Activated T-helper 1 cell treated with anti-CD3 and anti-CD28 coated beads, Interleukin-12 subunit alpha, Interleukin-12 subunit beta, Interleukin-2, Interleukin-4 antibody, amounts not matched to agents 30 ng/mL and 10 ng/mL and 1 ng/mL, durations not matched to agents 14 hours and 24 hours and 36 hours (primary cell): ENCODE data around the gene CCDC186. TPM values are rescaled to one million over a fixed set of nuclear protein-coding genes. Genes with fewer than 3 reads are reported as not detected.

ENCODE experiments used
- DNase-seq: peaks from one replicate; pipeline ENCODE4 v3.0.0; 2021; ENCODE audit warnings: low spot score
- H3K27ac Mint-ChIP-seq: one replicate; pipeline ENCODE4 v1.8.0; 2021; ENCODE audit warnings: mild to moderate bottlenecking, mixed read lengths
- H3K27me3 Mint-ChIP-seq: one replicate; pipeline ENCODE4 v1.8.0; 2022; ENCODE audit warnings: mild to moderate bottlenecking, moderate library complexity, mixed read lengths; ENCODE audit not compliant: insufficient read depth
- H3K36me3 Mint-ChIP-seq: one replicate; pipeline ENCODE4 v1.8.0; 2021; ENCODE audit warnings: low read depth, mixed read lengths
- H3K4me1 Mint-ChIP-seq: one replicate; pipeline ENCODE4 v1.8.0; 2021; ENCODE audit warnings: low read depth, mixed read lengths
- H3K4me3 Mint-ChIP-seq: one replicate; pipeline ENCODE4 v1.8.0; 2021; ENCODE audit warnings: mild to moderate bottlenecking, moderate library complexity, mixed read lengths
- H3K9me3 Mint-ChIP-seq: one replicate; pipeline ENCODE4 v1.8.0; 2021; ENCODE audit warnings: mixed read lengths
- intact Hi-C: fragments of 100-400 bp; cut with micrococcal nuclease; formaldehyde crosslinking; loops from one replicate; pipeline ENCODE4 v1.15.1; 2024
- total RNA-seq: library from RNA; stranded (reverse); gene quantifications from 2 replicates; pipeline ENCODE4 v1.2.3, GENCODE V29; 2022

The CCDC186 gene
- total RNA-seq, result 12.1 and 13.0 TPM in 2 replicates

DNA sequence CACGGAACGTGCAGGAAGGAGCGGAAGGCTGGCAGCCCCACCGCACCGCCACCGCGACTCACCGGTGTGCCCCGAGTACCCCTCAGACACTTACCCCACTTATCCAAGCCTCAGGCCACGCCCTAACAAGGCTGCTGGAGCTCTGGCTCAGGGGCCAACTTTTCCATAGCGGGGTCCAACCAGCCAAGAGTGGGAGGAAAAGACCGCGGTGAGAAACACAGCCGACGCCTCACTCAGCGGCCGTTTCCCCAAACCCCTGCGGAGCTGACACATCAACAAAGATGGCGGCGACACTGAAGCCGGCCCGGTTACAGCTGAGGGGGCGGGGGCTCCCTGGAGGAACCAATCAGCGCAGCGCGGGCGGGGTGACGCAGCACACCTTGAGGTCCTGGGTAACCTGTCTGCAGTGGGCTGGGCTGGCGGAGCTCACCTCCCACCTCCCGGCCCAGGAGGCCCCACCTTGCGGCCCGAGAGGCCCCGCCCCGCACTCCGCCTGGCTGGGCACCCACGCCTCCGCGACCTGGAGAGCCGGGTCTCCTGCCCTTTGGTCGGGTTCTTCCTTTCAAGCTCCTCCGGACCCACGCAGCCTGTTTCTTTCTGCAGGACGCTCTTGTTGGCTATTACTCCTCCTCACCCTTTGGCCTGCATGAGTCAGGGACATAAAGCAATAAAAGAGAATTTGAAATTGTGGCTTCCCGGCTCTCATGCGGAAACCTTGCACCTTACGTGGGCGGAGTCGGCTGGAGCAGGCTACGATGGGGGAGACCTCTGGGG is at the start of gene CCDC186:
TSS of gene CCDC186 (minus strand) at position 283 of the 774 bp plus-strand sequence. CDS start 10,935 bp downstream, outside the sequence.
- DNase-seq, result peak; percentile 96
- peaks cover 12% of the 10 kb centered on the region for H3K27me3 Mint-ChIP-seq
- H3K4me1 Mint-ChIP-seq, result peaks cover 35% of the 10 kb centered on the region
- peaks cover 10% of the 10 kb centered on the region for H3K36me3 Mint-ChIP-seq
- intact Hi-C loops, result loop anchor here (1.0 to 10.0 kb wide), 9 partner anchors 131 to 763 kb away; partner anchors contain the start of genes DCLRE1A, NHLRC2 and TRUB1
- peak within 1 kb of the TSS; percentile 95 for H3K4me3 Mint-ChIP-seq
- no peaks in the 10 kb centered on the region for H3K9me3 Mint-ChIP-seq
- peak within 1 kb of the TSS; percentile 91 for H3K27ac Mint-ChIP-seq

- intact Hi-C loops, result no loop called here
- no peak for DNase-seq
- Mint-ChIP-seq H3K4me3 (no peak overlapping the region), H3K27ac (no peak overlapping the region), H3K4me1 (no peaks in the 10 kb centered on the region), H3K9me3 (no peaks in the 10 kb centered on the region), H3K36me3 (no peaks in the 10 kb centered on the region), H3K27me3 (peaks cover 14% of the 10 kb centered on the region)
Observed at GRCh38 chr10:114223066-114223465, 49.1 kb upstream of the CCDC186 start.

DNA sequence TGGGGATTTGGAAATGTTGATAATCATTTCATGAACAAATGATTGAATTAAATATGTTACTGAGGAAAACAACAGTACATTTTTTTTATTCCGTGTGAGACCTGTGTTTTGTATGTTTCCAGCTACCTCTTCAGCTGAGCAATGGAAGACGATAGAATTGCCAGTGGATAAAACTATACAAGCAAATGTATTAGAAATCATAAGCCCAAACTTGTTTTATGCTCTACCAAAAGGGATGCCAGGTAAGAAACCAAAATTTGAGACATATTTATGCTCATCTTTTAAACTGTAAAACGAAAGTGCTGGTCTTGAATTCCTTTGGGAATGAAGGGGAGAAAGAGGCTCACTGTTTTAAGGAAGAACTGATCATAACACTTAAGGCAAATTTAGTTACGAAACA is 47.2 kb upstream of the CCDC186 start:
- Mint-ChIP-seq H3K4me3 (no peak overlapping the region), H3K27me3 (peaks cover 23% of the 10 kb centered on the region), H3K36me3 (no peaks in the 10 kb centered on the region), H3K27ac (no peak overlapping the region), H3K4me1 (no peaks in the 10 kb centered on the region), H3K9me3 (no peaks in the 10 kb centered on the region)
- DNase-seq, result no peak
- intact Hi-C loops, result no loop called here

- intact Hi-C loops, result no loop called here
- no peaks in the 10 kb centered on the region for H3K9me3 Mint-ChIP-seq
- no peak overlapping the region for H3K4me3 Mint-ChIP-seq
- H3K27me3 Mint-ChIP-seq, result peaks cover 23% of the 10 kb centered on the region
- DNase-seq, result no peak
- no peak overlapping the region for H3K27ac Mint-ChIP-seq
- H3K4me1 Mint-ChIP-seq, result no peaks in the 10 kb centered on the region
- H3K36me3 Mint-ChIP-seq, result no peaks in the 10 kb centered on the region
Observed at GRCh38 chr10:114220281-114220680, 46.3 kb upstream of the CCDC186 start.

DNA sequence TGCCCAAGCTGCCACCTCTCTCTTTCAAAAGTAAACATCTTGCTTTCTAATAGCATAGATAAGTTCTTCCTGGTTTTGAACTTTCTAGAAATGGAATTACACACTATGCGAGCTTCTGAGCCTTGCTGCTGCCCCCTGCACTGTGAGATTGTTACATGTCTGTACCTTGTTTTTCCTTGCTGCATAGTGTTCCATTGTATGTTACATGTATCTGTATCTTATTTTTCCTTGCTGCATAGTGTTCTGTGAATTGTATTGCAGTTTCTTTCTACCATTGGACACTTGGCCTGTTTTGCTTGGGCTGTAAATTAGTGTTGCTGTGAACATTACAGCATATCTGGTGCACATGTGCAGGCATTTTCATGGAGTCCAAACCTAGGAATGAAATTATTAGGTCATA is 41.0 kb upstream of the CCDC186 start:
- H3K36me3 Mint-ChIP-seq, result no peaks in the 10 kb centered on the region
- no peak overlapping the region for H3K27ac Mint-ChIP-seq
- H3K4me3 Mint-ChIP-seq, result no peak overlapping the region
- peaks cover 31% of the 10 kb centered on the region for H3K27me3 Mint-ChIP-seq
- intact Hi-C loops, result no loop called here
- H3K4me1 Mint-ChIP-seq, result no peaks in the 10 kb centered on the region
- DNase-seq, result no peak
- no peaks in the 10 kb centered on the region for H3K9me3 Mint-ChIP-seq

GRCh38 chr10:114212153-114212552 is 38.1 kb upstream of the CCDC186 start:
- Mint-ChIP-seq H3K36me3 (no peaks in the 10 kb centered on the region), H3K27me3 (peaks cover 24% of the 10 kb centered on the region), H3K9me3 (no peaks in the 10 kb centered on the region), H3K4me3 (no peak overlapping the region), H3K4me1 (no peaks in the 10 kb centered on the region), H3K27ac (no peak overlapping the region)
- no peak for DNase-seq
- intact Hi-C loops, result no loop called here

DNA sequence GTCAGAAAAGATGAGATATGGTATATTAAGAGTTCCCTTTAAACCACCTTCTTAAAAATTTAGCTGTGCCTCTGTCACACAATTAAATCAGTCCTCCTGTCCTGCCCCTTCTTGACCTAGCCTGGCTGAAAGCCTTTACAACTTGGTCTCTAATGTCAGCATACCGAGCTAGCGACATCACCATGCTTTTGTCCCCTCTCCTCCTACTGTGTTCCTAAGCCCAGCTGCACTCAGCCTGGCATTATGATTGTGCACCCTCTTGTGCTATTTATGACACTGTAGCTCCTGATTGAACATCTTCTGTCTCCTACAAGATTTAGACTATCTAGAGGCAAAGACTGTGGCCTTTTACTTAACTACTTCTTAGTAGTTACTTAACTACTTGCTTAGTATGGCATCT is 34.3 kb upstream of the CCDC186 start:
- Mint-ChIP-seq H3K27ac (no peak overlapping the region), H3K36me3 (no peaks in the 10 kb centered on the region), H3K4me3 (no peak overlapping the region), H3K9me3 (no peaks in the 10 kb centered on the region), H3K4me1 (no peaks in the 10 kb centered on the region), H3K27me3 (peaks cover 17% of the 10 kb centered on the region)
- no peak for DNase-seq
- intact Hi-C loops, result no loop called here

- H3K4me3 Mint-ChIP-seq, result no peak overlapping the region
- H3K27ac Mint-ChIP-seq, result no peak overlapping the region
- H3K9me3 Mint-ChIP-seq, result no peaks in the 10 kb centered on the region
- H3K4me1 Mint-ChIP-seq, result no peaks in the 10 kb centered on the region
- H3K27me3 Mint-ChIP-seq, result peaks cover 20% of the 10 kb centered on the region
- DNase-seq, result no peak
- H3K36me3 Mint-ChIP-seq, result no peaks in the 10 kb centered on the region
- intact Hi-C loops, result no loop called here
Observed at GRCh38 chr10:114207349-114207748, 33.3 kb upstream of the CCDC186 start.

- H3K27ac Mint-ChIP-seq, result no peak overlapping the region
- H3K4me3 Mint-ChIP-seq, result no peak overlapping the region
- H3K36me3 Mint-ChIP-seq, result no peaks in the 10 kb centered on the region
- H3K4me1 Mint-ChIP-seq, result no peaks in the 10 kb centered on the region
- no peak for DNase-seq
- H3K9me3 Mint-ChIP-seq, result no peaks in the 10 kb centered on the region
- intact Hi-C loops, result no loop called here
- H3K27me3 Mint-ChIP-seq, result peaks cover 21% of the 10 kb centered on the region
Observed at GRCh38 chr10:114206902-114207301, 32.9 kb upstream of the CCDC186 start.

DNA sequence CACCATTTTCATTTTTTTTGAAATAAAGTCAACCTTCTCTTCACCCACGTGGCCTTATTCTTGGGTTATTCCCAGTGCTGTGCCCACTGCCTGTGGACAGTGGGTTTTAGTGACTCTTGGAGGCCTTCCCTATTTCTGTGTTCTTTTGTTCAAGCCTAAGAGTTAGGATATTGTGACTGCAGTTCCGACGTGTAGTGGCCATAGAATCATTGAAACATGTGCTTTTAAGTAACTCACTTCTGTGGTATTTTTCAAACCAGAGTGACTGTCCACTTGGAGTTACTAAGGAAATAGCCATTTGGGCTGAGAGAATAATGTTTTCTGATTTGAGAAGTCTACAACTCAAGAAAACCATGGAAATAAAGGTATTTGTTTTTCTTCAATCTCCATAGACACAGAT is 28.8 kb upstream of the CCDC186 start:
- intact Hi-C loops, result no loop called here
- H3K9me3 Mint-ChIP-seq, result no peaks in the 10 kb centered on the region
- no peak for DNase-seq
- H3K27ac Mint-ChIP-seq, result no peak overlapping the region
- H3K4me1 Mint-ChIP-seq, result no peaks in the 10 kb centered on the region
- peaks cover 31% of the 10 kb centered on the region for H3K27me3 Mint-ChIP-seq
- no peaks in the 10 kb centered on the region for H3K36me3 Mint-ChIP-seq
- no peak overlapping the region for H3K4me3 Mint-ChIP-seq

DNA sequence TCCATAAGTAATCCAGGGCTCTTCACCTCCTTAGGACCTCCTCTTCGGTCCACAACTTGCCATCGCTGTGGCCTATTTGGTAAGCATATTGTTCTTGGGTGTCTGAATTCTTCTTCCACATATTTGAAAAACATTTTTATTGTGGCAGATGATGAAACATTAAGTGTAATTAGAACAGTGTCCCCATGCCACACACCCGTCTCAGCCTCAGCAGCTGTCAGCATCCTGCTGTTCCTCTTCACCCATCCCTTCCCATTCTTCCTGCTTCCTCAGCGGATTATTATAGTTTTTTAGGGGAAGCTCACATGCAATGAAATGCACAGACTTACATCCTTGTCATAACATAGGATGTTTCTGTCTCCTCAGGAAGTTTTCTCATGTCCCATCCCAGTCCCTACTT is 25.2 kb upstream of the CCDC186 start:
- no peaks in the 10 kb centered on the region for H3K36me3 Mint-ChIP-seq
- intact Hi-C loops, result no loop called here

DNA sequence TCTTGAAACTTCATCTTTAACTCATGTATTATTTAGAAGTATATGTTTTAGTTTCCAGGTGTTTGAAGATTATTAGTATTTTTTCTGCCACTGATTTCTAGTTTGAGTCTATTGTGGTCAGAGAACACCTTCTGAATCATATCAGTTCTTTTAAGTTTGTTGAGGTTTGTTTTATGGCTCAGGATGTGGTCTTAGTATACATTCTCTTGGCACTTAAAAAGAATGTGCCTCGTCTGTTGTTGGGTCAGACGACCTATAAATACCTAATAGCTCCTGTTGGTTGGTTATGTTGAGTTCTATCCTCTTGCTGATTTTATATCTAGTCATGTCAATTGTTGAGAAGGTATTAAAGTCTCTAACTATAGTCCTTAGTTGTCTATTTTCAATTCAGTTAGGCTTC is 21.1 kb upstream of the CCDC186 start:
- H3K36me3 Mint-ChIP-seq, result no peaks in the 10 kb centered on the region
- H3K27ac Mint-ChIP-seq, result no peak overlapping the region
- H3K4me1 Mint-ChIP-seq, result peaks cover 13% of the 10 kb centered on the region
- H3K4me3 Mint-ChIP-seq, result no peak overlapping the region
- intact Hi-C loops, result no loop called here
- peaks cover 51% of the 10 kb centered on the region for H3K27me3 Mint-ChIP-seq
- H3K9me3 Mint-ChIP-seq, result no peaks in the 10 kb centered on the region
- no peak for DNase-seq

More for the DNA sequence above, 25.2 kb upstream of the CCDC186 start:
- Mint-ChIP-seq H3K4me1 (peaks cover 13% of the 10 kb centered on the region), H3K4me3 (no peak overlapping the region), H3K27me3 (peaks cover 58% of the 10 kb centered on the region), H3K9me3 (no peaks in the 10 kb centered on the region), H3K27ac (no peak overlapping the region)
- DNase-seq, result no peak

DNA sequence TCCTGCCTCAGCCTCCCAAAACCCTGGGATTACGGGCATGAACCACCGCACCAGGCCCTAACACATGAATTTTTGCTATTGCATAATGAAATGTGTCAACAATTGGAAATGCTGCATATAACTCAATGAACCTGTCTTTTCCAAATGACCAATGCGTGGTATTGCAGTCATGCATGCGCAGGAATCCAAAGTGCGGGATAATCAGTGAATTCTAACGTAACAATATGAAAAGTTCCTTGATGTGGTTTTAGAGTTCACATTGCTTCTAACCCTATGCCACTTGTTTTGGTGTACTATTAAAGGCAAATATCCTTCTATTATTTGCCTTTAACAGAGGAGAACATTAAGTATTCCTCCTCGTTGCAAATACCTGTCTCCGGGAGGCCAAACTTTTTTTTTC is 15.7 kb upstream of the CCDC186 start:
- DNase-seq, result no peak
- intact Hi-C loops, result no loop called here
- H3K27ac Mint-ChIP-seq, result no peak overlapping the region
- no peaks in the 10 kb centered on the region for H3K36me3 Mint-ChIP-seq
- H3K9me3 Mint-ChIP-seq, result no peaks in the 10 kb centered on the region
- peaks cover under 1% of the 10 kb centered on the region for H3K4me1 Mint-ChIP-seq
- H3K27me3 Mint-ChIP-seq, result peaks cover 38% of the 10 kb centered on the region
- H3K4me3 Mint-ChIP-seq, result no peak overlapping the region

DNA sequence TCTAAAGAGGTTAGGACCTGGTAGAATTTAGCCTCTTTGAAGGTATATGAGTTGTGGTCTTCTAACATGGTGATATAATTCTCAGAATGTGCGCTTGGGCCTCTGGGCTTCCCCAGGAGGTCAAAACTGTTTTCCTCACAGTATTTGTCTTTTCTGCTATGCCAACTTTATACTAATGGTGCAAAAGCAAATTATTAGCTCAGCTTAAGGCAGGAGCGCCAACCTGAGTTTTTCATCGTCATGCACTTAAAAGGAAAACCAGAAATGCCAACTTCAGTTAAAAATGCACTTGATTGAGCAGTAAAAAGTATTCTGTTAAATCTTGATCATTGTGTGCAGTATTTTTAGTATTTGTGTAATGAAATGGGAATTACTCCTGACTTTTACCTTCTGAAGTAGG is 14.9 kb upstream of the CCDC186 start:
- Mint-ChIP-seq H3K4me3 (no peak overlapping the region), H3K9me3 (no peaks in the 10 kb centered on the region), H3K4me1 (no peaks in the 10 kb centered on the region), H3K36me3 (no peaks in the 10 kb centered on the region), H3K27me3 (peaks cover 32% of the 10 kb centered on the region), H3K27ac (no peak overlapping the region)
- intact Hi-C loops, result no loop called here
- DNase-seq, result no peak
